OCI-LY1 (cell line): ENCODE measurements around the gene CTDSPL.

Source experiments
- H2AFZ ChIP-seq: fragments of 200-600 bp; sonication (generic), shearing (Covaris generic); 2 replicates; pipeline ENCODE4 v1.6.0; 2014; ENCODE audit warnings: antibody characterized with exemption, mild to moderate bottlenecking, low read length
- H3F3A ChIP-seq: fragments of 200-600 bp; sonication (generic), shearing (Covaris generic); 2 replicates; pipeline ENCODE4 v1.6.0; 2014; ENCODE audit warnings: mild to moderate bottlenecking, antibody characterized with exemption, low read length, moderate library complexity; ENCODE audit not compliant: insufficient read depth
- H3K27ac ChIP-seq: fragments of 200-600 bp; sonication (generic); 2 replicates; pipeline ENCODE4 v1.5.1; 2014; ENCODE audit warnings: low read length, mixed run types, mild to moderate bottlenecking, low read depth; ENCODE audit not compliant: poor library complexity, severe bottlenecking
- H3K27me3 ChIP-seq: fragments of 200-600 bp; sonication (generic); 2 replicates; pipeline ENCODE4 v1.6.0; 2014; ENCODE audit warnings: antibody characterized with exemption, mild to moderate bottlenecking, low read length, moderate library complexity; ENCODE audit not compliant: insufficient read depth
- H3K36me3 ChIP-seq: fragments of 200-600 bp; sonication (generic); 2 replicates; pipeline ENCODE4 v1.6.1; 2014; ENCODE audit warnings: mild to moderate bottlenecking, antibody characterized with exemption, low read length, moderate library complexity, mixed read lengths; ENCODE audit not compliant: insufficient read depth
- H3K4me1 ChIP-seq: fragments of 200-600 bp; sonication (generic); 2 replicates; pipeline ENCODE4 v1.5.1; 2014; ENCODE audit warnings: mild to moderate bottlenecking, low read length, moderate library complexity; ENCODE audit not compliant: insufficient read depth, severe bottlenecking
- H3K4me2 ChIP-seq: fragments of 200-600 bp; sonication (generic), shearing (Covaris generic); 2 replicates; pipeline ENCODE4 v1.6.1; 2014; ENCODE audit warnings: low read length
- H3K4me3 ChIP-seq: fragments of 200-600 bp; sonication (generic); 2 replicates; pipeline ENCODE4 v1.5.1; 2014; ENCODE audit warnings: low read length, low read depth, mild to moderate bottlenecking, mixed read lengths; ENCODE audit not compliant: poor library complexity, severe bottlenecking
- H3K79me2 ChIP-seq: fragments of 200-600 bp; shearing (Covaris generic); 2 replicates; pipeline ENCODE4 v1.6.1; 2016; ENCODE audit warnings: mixed run types, low read length, mixed read lengths; ENCODE audit not compliant: insufficient read depth
- H3K9ac ChIP-seq: fragments of 200-600 bp; sonication (generic), shearing (Covaris generic); 2 replicates; pipeline ENCODE4 v1.6.1; 2014; ENCODE audit warnings: mild to moderate bottlenecking, low read length, mixed read lengths
- H3K9me2 ChIP-seq: fragments of 200-600 bp; sonication (generic), shearing (Covaris generic); 2 replicates; pipeline ENCODE4 v1.6.1; 2014; ENCODE audit warnings: low read depth, mild to moderate bottlenecking, low read length, mixed read lengths
- H3K9me3 ChIP-seq: fragments of 200-600 bp; shearing (Covaris generic); 2 replicates; pipeline ENCODE4 v1.6.1; 2014; ENCODE audit warnings: low read length, mixed read lengths
- H4K20me1 ChIP-seq: fragments of 200-600 bp; sonication (generic), shearing (Covaris generic); 2 replicates; pipeline ENCODE4 v1.6.0; 2016; ENCODE audit warnings: mild to moderate bottlenecking, low read length; ENCODE audit not compliant: insufficient read depth
- CTCF ChIP-seq: fragments of 200-600 bp; sonication (generic), shearing (Covaris generic); IDR thresholded peaks from 2 replicates; pipeline ENCODE4 v1.5.1; 2017; ENCODE audit warnings: mild to moderate bottlenecking, antibody characterized with exemption, low read length, moderate library complexity, mixed read lengths
- EZH2 ChIP-seq: fragments of 200-600 bp; sonication (generic), shearing (Covaris generic); IDR thresholded peaks from 2 replicates; pipeline ENCODE4 v1.8.0; 2017; ENCODE audit warnings: borderline replicate concordance, mixed run types, mild to moderate bottlenecking, antibody characterized with exemption, low read length, moderate library complexity, mixed read lengths

CTDSPL gene

GRCh38 chr3:37867144-37867543 is 5.5 kb downstream of the CTDSPL start:
- Histone ChIP-seq H3K9me2 (no peaks in the 10 kb centered on the region), H4K20me1 (no peaks in the 10 kb centered on the region), H3F3A (no peaks in the 10 kb centered on the region), H3K36me3 (no peaks in the 10 kb centered on the region; the same call in 1 of the 2 replicates), H3K27ac (no peak overlapping the region), H2AFZ (no peak overlapping the region), H3K9ac (no peak overlapping the region), H3K27me3 (no peaks in the 10 kb centered on the region), H3K4me2 (no peak overlapping the region), H3K4me3 (no peak overlapping the region), H3K79me2 (no peaks in the 10 kb centered on the region), H3K9me3 (peaks cover 25% of the 10 kb centered on the region), H3K4me1 (peaks cover 25% of the 10 kb centered on the region)
- TF ChIP-seq CTCF (no peak), EZH2 (no peak)

- Histone ChIP-seq H3K9me2 (no peaks in the 10 kb centered on the region), H3K4me2 (no peak overlapping the region), H3K36me3 (no peaks in the 10 kb centered on the region; the same call in 1 of the 2 replicates), H3K79me2 (no peaks in the 10 kb centered on the region), H3K27ac (no peak overlapping the region), H3F3A (no peaks in the 10 kb centered on the region), H3K9me3 (peaks cover 54% of the 10 kb centered on the region), H2AFZ (no peak overlapping the region), H4K20me1 (no peaks in the 10 kb centered on the region), H3K9ac (no peak overlapping the region), H3K4me3 (no peak overlapping the region), H3K4me1 (no peaks in the 10 kb centered on the region), H3K27me3 (no peaks in the 10 kb centered on the region)
- TF ChIP-seq CTCF (no peak), EZH2 (no peak)
These were observed 10.2 kb downstream of the CTDSPL start for GRCh38 chr3:37871858-37872257.

DNA sequence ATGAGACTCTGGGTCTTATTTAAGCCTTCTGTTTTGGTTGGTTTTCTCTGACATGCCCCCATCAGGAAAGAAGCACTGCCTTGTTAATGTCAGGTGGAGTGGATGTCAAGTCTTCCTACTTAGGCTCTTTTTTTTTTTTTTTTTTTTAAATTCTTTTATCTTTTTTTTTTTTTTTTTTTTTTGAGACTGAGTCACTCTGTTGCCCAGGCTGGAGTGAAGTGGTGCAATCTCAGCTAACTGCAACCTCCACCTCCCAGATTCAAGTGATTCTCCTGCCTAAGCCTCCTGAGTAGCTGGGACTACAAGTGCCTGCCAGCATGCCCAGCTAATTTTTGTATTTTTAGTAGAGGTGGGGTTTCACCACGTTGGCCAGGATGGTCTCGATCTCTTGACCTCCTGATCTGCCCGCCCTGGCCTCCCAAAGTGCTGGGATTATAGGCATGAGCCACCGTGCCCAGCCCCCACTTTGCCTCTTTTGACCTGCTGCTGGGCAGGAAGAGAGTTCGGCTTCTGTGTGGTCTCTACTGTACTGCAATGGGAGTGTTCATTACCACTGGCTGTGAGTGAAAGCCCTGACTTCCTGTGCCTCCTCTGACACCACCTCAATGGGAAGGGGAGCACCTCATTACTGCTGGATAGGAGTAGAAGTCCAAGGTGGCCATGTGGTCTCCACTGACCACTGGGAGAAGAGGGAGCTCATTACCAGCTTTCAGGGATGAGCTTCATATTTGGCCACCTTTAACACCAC is 10.9 kb downstream of the CTDSPL start:
- no peak for TF ChIP-seq EZH2
- no peak for TF ChIP-seq CTCF
- Histone ChIP-seq H3K27ac (no peak overlapping the region), H3K4me3 (no peak overlapping the region), H3K27me3 (no peaks in the 10 kb centered on the region), H4K20me1 (no peaks in the 10 kb centered on the region), H3K9me3 (peaks cover 57% of the 10 kb centered on the region), H3K36me3 (no peaks in the 10 kb centered on the region; the same call in 1 of the 2 replicates), H3K4me2 (no peak overlapping the region), H2AFZ (no peak overlapping the region), H3K4me1 (no peaks in the 10 kb centered on the region), H3F3A (no peaks in the 10 kb centered on the region), H3K9me2 (no peaks in the 10 kb centered on the region), H3K79me2 (no peaks in the 10 kb centered on the region), H3K9ac (no peak overlapping the region)
